GM12878 (cell line): ENCODE data around the gene AQP2. TPM values are rescaled to one million over a fixed set of nuclear protein-coding genes. Genes with fewer than 3 reads are reported as not detected.
A peak's percentile ranks its signal among the peaks of the same experiment; 100 is the strongest.

Experiments used
- ATAC-seq: fragments of 200-7000 bp; cut with Tn5 transposase; 3 replicates; pipeline ENCODE4 v1.9.1; 2020; ENCODE audit warnings: mild to moderate bottlenecking, moderate library complexity
- BruUV-seq: library from RNA; stranded (reverse); fragments of 400-500 nt; replicated peaks from 2 replicates; lab custom pipeline; 2021; lab: Mats Ljungman, UMichigan
- CTCF ChIA-PET: fragments of 300-600 bp; sonication (Branson Sonifier 250); formaldehyde crosslinking; extraction: SDS; loops from one replicate; lab custom pipeline; 2021; ENCODE audit warnings: inconsistent platforms; lab: Yijun Ruan, JAX
- POLR2A ChIA-PET: fragments of 350-600 bp; formaldehyde crosslinking; extraction: SDS; loops from one replicate; lab custom pipeline; 2021; ENCODE audit warnings: inconsistent platforms; lab: Charles Lee
- RAD21 ChIA-PET: fragments of 300-600 bp; sonication (Branson Sonifier 250); formaldehyde crosslinking; loops from one replicate; lab custom pipeline; 2023; ENCODE audit warnings: antibody characterized with exemption; ENCODE audit not compliant: unreplicated experiment; lab: Charles Lee
- SMC1A ChIA-PET: fragments of 300-600 bp; sonication (Branson Sonifier 250); formaldehyde crosslinking; loops from one replicate; lab custom pipeline; 2023; ENCODE audit not compliant: unreplicated experiment, uncharacterized antibody; lab: Charles Lee
- DNase-seq: peaks from one replicate; pipeline ENCODE4 v3.0.0-alpha.2; 2011; ENCODE audit warnings: low read depth, low spot score
- FAIRE-seq: peaks from 3 replicates; lab custom pipeline; 2011; peaks lifted over from hg19 to GRCh38; lab: Jason Lieb, UNC
- H2AFZ ChIP-seq: 2 replicates; pipeline ENCODE4 v1.6.0; 2011; ENCODE audit warnings: low read depth, low read length, control low read depth; ENCODE audit not compliant: control insufficient read depth
- H3K27ac ChIP-seq: 2 replicates; pipeline ENCODE4 v1.5.1; 2011; ENCODE audit warnings: control low read depth; ENCODE audit not compliant: control insufficient read depth, insufficient read depth
- H3K27me3 ChIP-seq, 2 experiments: replicated peaks in 1 of 2; 2 replicates each; pipeline versions ENCODE4 v1.6.0 to v1.6.1; 2011; ENCODE audit warnings: low read length in 1 of 2; ENCODE audit not compliant: control insufficient read depth in 2 of 2, insufficient read depth in 2 of 2
- H3K36me3 ChIP-seq, 2 experiments: 2 replicates each; pipeline ENCODE4 v1.5.1; 2011; ENCODE audit warnings: low read length in 1 of 2; ENCODE audit not compliant: control insufficient read depth in 2 of 2, insufficient read depth in 2 of 2
- H3K4me1 ChIP-seq: 2 replicates; pipeline ENCODE4 v1.6.1; 2011; ENCODE audit warnings: mild to moderate bottlenecking, low read length, moderate library complexity, mixed read lengths; ENCODE audit not compliant: control insufficient read depth, insufficient read depth
- H3K4me2 ChIP-seq: 2 replicates; pipeline ENCODE4 v1.6.0; 2011; ENCODE audit warnings: control low read depth; ENCODE audit not compliant: control insufficient read depth, insufficient read depth
- H3K4me3 ChIP-seq: fragments of 200-600 bp; sonication (generic); 2 replicates; pipeline ENCODE4 v1.5.1; 2016
- H3K79me2 ChIP-seq: 2 replicates; pipeline ENCODE4 v1.6.0; 2011; ENCODE audit warnings: low read length; ENCODE audit not compliant: control insufficient read depth, insufficient read depth
- H3K9ac ChIP-seq: 2 replicates; pipeline ENCODE4 v1.8.0; 2011; ENCODE audit warnings: low read length, control low read depth, mixed read lengths; ENCODE audit not compliant: control insufficient read depth, insufficient read depth
- H3K9me3 ChIP-seq: replicated peaks from 3 replicates; pipeline ENCODE4 v1.5.1; 2011; ENCODE audit warnings: mild to moderate bottlenecking, low read length; ENCODE audit not compliant: control insufficient read depth, insufficient read depth
- H4K20me1 ChIP-seq: 2 replicates; pipeline ENCODE4 v1.6.0; 2011; ENCODE audit not compliant: control insufficient read depth, insufficient read depth
- ASH2L ChIP-seq: fragments of 300-600, 200-600 bp; sonication (generic); IDR thresholded peaks from 2 replicates; pipeline ENCODE4 v1.6.1; 2017; ENCODE audit warnings: low read depth, mild to moderate bottlenecking, borderline replicate concordance
- HDAC6 ChIP-seq: fragments of 200-600 bp; sonication (generic); IDR thresholded peaks from one replicate; pipeline ENCODE4 v1.8.0; 2017; ENCODE audit warnings: antibody characterized with exemption; ENCODE audit not compliant: unreplicated experiment
- NFIC ChIP-seq: IDR thresholded peaks from 2 replicates; pipeline ENCODE4 v1.6.1; 2012; ENCODE audit warnings: low read depth, mild to moderate bottlenecking, inconsistent platforms, low read length, moderate library complexity
- NR2C2 ChIP-seq: IDR thresholded peaks from 2 replicates; pipeline ENCODE4 v1.6.1; 2011; ENCODE audit warnings: borderline replicate concordance, low read depth; ENCODE audit not compliant: control insufficient read depth, insufficient read length
- TCF12 ChIP-seq: IDR thresholded peaks from 2 replicates; pipeline ENCODE4 v1.6.1; 2011; ENCODE audit warnings: low read depth, mild to moderate bottlenecking, low read length
- WGBS: methylation state at CpG from one replicate; pipeline ENCODE4 v1.1.6; 2016; ENCODE audit warnings: low lambda C conversion rate; ENCODE audit not compliant: insufficient replicate concordance, insufficient coverage; ENCODE audit errors: missing lambda C conversion rate; 5-methylcytosine and 5-hydroxymethylcytosine counted together
- in situ Hi-C: fragments of 300-500 bp; cut with MboI; formaldehyde crosslinking; loops from 9 replicates; pipeline ENCODE4 v1.14.3; 2018; ENCODE audit warnings: mixed read lengths
- intact Hi-C: fragments of 100-400 bp; cut with micrococcal nuclease; formaldehyde crosslinking; loops from one replicate; pipeline ENCODE4 v1.14.2; 2022; ENCODE audit not compliant: unreplicated experiment
- polyA plus RNA-seq, 11 experiments: library from polyadenylated mRNA; depleted of rRNA in 4 of 11; unstranded in 6 of 11; stranded (reverse) in 5 of 11; fragments of >200 nt; fragmentation: Nextera tagmentation in 4 of 11; fragmentation: Illumina TruSeq in 1 of 11; extraction: Ambion mirVana in 4 of 11; extraction: Trizol in 1 of 11; gene quantifications; 1 replicate in 1 of 11; 2 replicates in 10 of 11; pipeline versions ENCODE4 v1.2.1 to v1.2.3, GENCODE V29; 2011 to 2016; ENCODE audit warnings: inconsistent platforms in 2 of 11, missing spikeins in 2 of 11, low read depth in 1 of 11
- total RNA-seq, 4 experiments: library from RNA; depleted of rRNA in 3 of 4; stranded (reverse); fragments of >200 nt in 3 of 4; fragmentation: Illumina TruSeq in 1 of 4; extraction: Trizol in 1 of 4; gene quantifications; 2 replicates each; pipeline versions ENCODE4 v1.2.1 to v1.2.3, GENCODE V29; 2013 to 2021
- TF ChIP-seq, protein P1 (sequence below): IDR thresholded peaks from 2 replicates; pipeline ENCODE4 v1.6.1; 2011; ENCODE audit warnings: borderline replicate concordance, low read depth, mild to moderate bottlenecking, moderate library complexity, low read length; ENCODE audit not compliant: insufficient read depth, poor library complexity, severe bottlenecking
- TF ChIP-seq, protein P2 (sequence below): IDR thresholded peaks from 2 replicates; pipeline ENCODE4 v1.6.1; 2011; ENCODE audit warnings: mild to moderate bottlenecking, low read depth, low read length, moderate library complexity; ENCODE audit not compliant: insufficient replicate concordance

Gene AQP2
- total and polyA plus RNA-seq, 10 of the 15 experiments (the other 5 are each of a cell fraction or from before 2014, with no cell fraction given): not detected

DNA sequence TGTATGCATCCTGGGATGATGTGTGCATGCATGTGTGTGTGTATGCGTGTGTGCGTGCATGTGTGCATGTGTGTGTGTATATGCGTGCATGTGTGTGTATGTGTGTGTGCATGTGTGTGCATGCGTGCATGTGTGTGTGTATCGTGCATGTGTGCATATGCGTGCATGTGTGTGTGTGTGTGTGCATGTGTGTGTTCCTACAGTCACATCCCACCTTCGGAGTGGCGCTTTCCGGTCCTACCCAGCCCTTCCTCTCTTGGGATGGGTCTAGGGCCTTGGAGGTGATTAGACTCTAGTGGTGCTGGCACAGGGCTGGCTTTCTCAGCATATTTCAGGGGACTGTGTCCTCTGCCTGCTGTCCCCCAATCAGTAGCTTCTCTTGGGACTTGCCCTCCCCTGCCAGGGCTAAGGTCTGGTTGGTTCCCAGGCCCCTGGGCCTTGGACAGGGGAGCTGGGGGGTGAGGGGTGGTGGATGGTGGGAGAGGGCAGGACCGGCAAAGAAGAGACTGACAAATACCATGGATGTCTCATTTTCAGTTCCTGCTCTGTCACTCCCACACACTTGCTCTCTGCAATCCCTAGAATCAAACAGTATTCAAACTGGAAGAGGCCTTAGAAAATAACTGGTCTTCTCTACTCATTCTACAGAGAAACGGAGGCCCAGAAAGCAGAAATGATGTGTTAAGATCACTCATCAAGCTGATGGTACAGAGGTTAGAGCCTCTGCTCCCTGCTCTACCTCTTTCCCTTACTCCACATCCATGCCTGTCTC lies 24.9 kb upstream of the AQP2 start:
- ChIA-PET POLR2A (interaction anchor here (0.6 kb wide), 1 partner anchor 146 kb away, joined by 3 read pairs; no protein-coding TSS in a partner anchor), CTCF (no interaction called here), SMC1A (interaction anchor here (1.0 to 1.3 kb wide), 2 partner anchors 104 to 122 kb away, joined by 3 read pairs; no protein-coding TSS in a partner anchor), RAD21 (no interaction called here)
- H3K4me3 ChIP-seq: no peak overlapping the region
- H3K27ac ChIP-seq: no peak overlapping the region
- intact Hi-C loops (no loop called here), in situ Hi-C loops (no loop called here)
- no peaks in the 10 kb centered on the region for H4K20me1 ChIP-seq
- TF ChIP-seq NR2C2 (peak; percentile 24), HDAC6 (no peak), TCF12 (no peak), NFIC (no peak), ASH2L (no peak)
- TF ChIP-seq, protein P1, sequence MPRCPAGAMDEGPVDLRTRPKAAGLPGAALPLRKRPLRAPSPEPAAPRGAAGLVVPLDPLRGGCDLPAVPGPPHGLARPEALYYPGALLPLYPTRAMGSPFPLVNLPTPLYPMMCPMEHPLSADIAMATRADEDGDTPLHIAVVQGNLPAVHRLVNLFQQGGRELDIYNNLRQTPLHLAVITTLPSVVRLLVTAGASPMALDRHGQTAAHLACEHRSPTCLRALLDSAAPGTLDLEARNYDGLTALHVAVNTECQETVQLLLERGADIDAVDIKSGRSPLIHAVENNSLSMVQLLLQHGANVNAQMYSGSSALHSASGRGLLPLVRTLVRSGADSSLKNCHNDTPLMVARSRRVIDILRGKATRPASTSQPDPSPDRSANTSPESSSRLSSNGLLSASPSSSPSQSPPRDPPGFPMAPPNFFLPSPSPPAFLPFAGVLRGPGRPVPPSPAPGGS: peak; percentile 94
- TF ChIP-seq, protein P2, sequence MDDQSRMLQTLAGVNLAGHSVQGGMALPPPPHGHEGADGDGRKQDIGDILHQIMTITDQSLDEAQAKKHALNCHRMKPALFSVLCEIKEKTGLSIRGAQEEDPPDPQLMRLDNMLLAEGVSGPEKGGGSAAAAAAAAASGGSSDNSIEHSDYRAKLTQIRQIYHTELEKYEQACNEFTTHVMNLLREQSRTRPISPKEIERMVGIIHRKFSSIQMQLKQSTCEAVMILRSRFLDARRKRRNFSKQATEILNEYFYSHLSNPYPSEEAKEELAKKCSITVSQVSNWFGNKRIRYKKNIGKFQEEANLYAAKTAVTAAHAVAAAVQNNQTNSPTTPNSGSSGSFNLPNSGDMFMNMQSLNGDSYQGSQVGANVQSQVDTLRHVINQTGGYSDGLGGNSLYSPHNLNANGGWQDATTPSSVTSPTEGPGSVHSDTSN: peak; percentile 9
- peaks cover 3% of the 10 kb centered on the region in 2 experiments; a peak in 2 of 4 replicates for H3K27me3 ChIP-seq
- no peak for ATAC-seq
- no peaks in the 10 kb centered on the region for H3K9me3 ChIP-seq
- DNase-seq: no peak
- no peak overlapping the region for H2AFZ ChIP-seq
- 62% methylated on average over 11 of the region's 11 CpGs for WGBS
- H3K9ac ChIP-seq: no peak overlapping the region
- no peak overlapping the region for H3K4me2 ChIP-seq
- H3K79me2 ChIP-seq: no peaks in the 10 kb centered on the region
- no TSS peak for BruUV-seq
- FAIRE-seq: no peak
- no peaks in the 10 kb centered on the region for H3K4me1 ChIP-seq
- H3K36me3 ChIP-seq: no peaks in the 10 kb centered on the region
